HG02759 (cell line): ENCODE results near the gene SNORC.
A peak's percentile ranks its signal among the peaks of the same experiment; 100 is the strongest.
"Not testable (repeated sequence)": the region's sequence is repeated elsewhere in the genome, so short reads cannot be mapped to it uniquely, and the experiment has no call there.

Experiments used
- ATAC-seq: cut with Tn5 transposase; IDR thresholded peaks from one replicate; pipeline ENCODE4 v1.9.1; 2021; ENCODE audit warnings: mild to moderate bottlenecking, moderate library complexity; ENCODE audit not compliant: unreplicated experiment

The SNORC gene

DNA sequence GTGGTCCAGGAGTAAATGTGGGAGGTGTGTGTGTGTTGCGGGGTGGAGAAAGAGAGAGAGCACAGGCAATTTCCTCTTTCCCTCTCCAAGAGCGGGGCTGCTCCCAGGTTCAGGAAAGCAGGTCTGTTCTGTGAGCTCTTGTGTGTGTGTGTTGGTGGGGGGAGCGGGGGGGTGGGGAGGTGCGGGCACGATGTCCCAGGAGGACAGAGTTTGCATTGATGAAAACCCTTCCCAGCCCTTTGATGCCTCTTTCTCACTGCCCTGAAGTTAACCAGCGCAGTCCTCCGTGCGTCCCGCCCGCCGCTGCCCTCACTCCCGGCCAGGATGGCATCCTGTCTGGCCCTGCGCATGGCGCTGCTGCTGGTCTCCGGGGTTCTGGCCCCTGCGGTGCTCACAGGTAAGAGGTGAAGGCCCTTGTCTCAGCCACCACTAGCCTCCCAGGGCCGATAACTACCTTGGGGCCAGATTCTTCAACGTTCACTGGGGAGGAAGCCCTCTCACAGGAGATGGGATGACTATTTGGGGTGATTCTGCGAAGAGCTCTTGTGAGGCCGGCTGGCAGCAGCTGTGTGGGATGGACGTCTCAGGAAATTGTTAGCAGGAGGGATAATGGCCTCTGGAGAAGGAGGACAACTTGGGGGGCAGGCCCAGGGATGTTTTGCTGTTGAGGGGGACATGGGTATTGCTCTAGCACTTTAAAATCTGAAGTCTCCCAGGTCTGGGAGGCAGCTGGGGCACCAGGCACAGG is at the start of gene SNORC:
SNORC (plus strand) TSS at position 247 of the 748 bp plus-strand sequence; CDS start at position 325, 78 bp downstream.
- ATAC-seq = no peak

DNA sequence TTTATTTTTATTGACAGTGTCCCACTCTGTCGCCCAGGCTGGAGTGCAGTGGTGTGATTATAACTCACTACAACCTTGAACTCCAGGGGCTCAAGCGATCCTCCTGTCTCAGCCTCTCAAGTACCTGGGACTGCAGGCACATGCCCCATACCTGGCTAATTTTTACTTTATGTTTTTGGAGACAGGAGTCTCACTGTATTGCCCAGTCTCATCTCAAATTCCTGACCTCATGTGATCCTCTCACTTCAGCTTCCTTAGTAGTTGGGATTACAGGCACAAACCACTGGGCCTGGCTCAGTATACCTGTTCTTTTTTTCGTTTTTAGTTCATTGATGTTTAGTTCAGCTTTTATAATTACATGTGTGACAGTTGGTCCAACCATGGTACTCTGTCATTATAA is 40.1 kb upstream of the SNORC start:
- no peak for ATAC-seq

DNA sequence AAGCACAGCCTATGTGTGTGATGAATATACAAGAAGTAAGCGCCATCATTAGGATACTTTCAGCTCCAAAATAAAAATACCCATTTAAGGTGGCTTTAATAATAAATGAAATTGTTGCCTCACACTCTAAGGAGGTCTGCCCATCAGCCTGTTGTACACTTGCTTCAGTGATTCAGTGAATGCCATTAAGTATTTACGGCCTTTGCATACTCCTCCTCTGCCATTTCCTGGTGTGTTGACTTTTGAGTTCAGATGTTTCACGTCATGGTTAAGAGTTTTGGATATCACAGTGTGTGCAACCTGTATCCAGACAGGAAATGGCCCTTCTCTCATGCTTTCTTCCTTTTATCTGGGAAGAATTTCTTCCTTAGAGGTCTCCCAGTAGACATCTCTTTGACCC is 38.6 kb upstream of the SNORC start:
- no peak for ATAC-seq

DNA sequence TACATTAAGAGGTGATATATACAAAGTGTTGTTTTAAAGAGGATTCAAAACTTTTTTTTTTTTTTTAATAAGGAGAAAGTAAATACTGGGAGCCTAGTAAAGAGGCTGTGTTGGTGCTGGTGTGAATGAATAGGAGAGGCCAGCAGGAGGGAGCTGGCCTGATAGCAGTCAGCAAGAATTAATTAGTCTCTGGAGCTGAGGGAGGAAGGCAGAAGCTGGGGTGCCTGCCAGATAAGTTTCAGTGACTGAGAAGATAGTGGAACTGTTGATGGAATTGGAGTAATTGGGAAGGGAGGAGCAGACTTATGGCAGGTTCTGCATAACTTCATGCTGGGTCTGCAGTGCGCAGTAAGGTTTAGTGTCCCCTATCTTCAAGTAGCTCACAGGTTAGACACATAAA is 36.2 kb upstream of the SNORC start:
- ATAC-seq = no peak

DNA sequence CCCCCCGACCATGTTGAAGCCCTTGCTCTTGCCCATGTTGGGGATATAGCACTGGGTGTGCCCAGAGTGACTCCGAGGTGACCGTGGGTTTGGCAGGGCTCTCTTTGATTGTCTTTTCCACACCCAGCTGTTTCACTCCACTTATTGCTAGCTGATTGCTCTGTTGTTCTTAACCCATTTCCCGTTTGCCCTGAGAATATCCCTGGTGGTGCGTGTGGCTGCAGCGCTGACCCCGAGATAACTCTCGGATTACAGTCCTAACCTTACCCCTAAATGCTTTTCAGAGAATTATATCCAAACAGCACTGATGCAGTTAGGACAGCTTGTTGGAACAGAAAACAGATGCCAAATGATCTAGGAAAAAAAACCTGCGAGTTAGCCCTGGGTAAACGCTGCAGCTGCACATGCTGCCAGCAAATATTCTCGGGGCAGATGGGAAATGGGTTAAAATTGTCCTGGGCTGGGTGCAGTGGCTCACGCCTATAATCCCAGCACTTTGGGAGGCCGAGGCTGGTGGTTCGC is 34.3 kb upstream of the SNORC start:
- no peak for ATAC-seq

DNA sequence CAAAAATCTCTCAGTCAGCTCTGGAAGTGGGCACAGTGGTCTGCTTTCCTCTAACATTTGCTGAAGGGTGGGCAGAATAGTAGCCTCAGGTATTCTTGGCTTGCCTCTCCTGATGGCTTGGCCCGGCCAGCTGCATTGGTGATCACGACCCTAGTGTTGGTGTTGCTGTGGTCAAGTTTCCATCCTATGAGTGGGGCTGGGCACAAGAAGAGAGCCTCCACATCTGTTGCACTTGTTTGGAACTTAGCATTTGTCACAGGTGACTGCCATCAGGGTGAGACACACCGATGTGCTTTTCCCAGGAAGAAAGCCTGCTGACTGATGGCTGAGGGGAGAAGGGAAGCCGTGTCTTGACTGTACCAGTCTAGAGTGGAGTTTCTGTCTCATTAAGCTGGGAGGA is 33.1 kb upstream of the SNORC start:
- no peak for ATAC-seq

DNA sequence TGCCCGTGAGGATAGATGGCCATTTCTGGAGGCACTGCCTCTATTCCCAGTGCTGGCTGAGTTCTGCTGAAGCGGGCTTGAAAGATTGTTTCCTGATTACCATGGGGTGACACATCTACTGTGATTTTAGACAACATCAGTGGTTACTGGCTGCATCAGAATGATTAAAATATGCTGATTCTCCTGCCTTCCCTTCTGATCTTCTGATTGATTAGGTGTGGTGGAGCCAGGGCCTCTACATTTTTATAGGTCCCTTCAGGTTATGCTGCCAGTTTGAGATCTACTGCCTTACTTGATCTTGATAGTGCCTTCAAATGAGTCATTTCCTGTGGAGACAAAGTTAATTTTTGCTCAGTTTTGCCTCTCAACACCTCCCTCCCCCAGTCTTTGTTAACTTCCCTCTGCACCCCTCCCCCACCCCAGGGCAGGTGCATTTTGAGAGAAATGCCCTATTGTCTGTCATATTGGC is 31.6 kb upstream of the SNORC start:
- ATAC-seq = peak; percentile 89

DNA sequence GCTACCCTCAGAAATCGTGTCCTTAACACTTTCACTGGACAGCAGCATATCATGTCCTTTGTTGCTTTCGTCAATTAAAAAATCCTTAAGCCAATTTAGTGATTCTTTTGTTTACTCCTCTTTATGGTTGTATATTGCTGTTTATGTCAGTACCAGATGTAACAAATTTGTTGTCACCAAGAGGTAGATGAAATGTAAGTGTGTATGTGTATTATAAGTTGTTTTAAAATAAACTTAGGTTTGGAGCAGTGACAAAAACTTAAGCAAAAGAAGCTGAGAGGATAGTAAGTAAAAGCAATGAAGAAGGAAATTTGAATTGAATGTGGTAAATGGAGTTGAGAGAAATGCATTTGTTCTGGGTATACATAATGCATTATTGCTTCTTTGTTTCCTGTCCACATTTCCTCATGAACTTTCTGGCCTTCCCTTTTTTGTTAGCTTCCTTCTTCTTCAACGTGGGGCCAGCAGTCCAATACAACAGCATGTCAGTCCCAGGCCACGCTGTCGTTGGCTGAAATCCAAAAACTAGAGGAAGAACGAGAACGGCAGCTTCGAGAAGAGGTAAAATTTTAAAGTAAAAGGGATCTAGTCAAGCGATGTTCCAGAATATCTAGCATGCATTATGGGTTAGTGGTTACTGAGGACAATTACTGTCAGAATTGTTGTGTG is 30.5 kb upstream of the SNORC start:
- no peak for ATAC-seq

DNA sequence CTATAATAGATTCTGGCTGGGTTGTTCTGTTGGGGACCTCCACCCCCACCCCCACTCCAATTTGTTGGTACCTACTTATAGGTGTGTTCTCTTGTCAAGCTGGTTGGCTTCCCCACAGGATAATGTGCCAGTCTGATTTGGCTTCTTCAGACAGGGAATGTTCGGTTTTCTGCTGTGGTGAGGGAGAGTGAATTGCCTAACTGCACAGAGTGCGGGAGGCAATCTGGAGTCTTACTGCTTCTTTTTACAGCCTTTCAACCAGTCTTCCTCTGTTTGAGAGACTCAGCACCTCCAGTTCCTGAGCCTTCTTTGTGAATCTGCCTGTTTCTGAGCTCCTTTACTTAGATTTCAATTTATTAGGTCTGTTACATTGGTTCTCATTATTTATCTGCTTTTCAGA is 27.4 kb upstream of the SNORC start:
- ATAC-seq = no peak

DNA sequence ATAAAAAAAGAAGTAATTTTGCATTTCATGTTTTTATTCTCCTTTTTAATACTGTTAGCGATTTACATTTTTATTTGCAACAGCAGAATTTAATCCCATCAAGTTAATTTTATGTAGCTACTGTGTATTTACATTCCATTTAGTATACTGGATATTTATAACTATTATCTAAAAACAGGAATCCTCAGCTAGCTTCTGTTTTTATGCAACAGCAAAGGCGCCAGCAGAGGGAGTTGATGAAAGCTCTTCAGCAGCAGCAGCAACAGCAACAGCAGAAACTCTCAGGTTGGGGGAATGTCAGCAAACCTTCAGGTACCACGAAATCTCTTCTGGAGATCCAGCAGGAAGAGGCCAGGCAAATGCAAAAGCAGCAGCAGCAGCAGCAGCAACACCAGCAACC is 26.2 kb upstream of the SNORC start:
- ATAC-seq = no peak

DNA sequence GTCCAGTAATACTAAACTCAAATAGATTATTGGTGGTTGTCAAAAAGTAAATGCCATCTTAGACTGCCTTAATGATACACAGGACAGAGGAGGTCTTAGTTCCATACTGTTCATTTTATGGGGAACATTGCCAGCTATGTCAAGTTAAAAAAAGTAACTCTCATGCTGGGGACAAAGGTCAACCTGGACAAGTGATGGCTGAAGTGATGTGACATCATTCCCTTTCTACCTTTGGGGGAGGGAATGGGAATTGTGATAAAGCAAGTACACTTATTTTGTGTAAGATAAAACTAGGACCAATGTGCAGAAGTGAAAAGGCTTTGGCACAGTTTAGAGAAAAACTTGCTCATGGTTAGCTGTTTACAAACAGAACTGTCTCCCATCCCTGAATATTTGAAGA is 24.0 kb upstream of the SNORC start:
- ATAC-seq = no peak

DNA sequence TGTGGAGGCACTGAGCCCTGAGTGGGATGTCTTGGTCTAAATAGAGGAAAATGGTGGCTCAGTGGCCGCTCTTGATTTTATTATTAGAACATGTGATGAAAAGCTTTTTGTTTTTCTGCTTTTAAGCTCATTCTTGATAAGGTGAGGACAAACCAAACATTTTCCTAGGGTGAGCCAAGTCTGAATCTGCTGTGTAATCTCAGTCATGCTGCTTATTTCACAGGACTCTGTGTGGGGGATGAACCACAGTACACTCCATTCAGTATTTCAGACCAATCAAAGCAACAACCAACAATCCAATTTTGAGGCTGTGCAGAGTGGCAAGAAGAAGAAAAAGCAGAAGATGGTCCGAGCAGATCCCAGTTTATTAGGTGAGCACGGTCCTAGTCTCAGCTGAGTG is 20.0 kb upstream of the SNORC start:
- ATAC-seq = no peak

DNA sequence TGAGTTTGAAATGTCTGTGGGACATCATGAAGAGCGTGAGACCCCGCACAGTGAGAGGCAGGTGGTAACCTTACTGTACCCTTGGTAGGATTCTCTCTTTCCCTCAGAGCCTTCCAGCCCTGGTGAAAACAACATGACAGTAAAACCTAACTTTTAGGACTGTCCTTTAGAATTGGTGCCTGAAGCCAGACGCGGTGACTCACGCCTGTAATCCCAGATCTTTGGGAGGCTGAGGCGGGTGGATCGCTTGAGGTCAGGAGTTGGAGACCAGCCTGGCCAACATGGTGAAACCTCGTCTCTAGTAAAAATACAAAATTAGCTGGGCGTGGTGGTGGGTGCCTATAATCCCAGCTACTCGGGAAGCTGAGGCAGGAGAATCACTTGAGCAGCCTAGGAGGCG is 18.0 kb upstream of the SNORC start:
- ATAC-seq = not testable (repeated sequence)

DNA sequence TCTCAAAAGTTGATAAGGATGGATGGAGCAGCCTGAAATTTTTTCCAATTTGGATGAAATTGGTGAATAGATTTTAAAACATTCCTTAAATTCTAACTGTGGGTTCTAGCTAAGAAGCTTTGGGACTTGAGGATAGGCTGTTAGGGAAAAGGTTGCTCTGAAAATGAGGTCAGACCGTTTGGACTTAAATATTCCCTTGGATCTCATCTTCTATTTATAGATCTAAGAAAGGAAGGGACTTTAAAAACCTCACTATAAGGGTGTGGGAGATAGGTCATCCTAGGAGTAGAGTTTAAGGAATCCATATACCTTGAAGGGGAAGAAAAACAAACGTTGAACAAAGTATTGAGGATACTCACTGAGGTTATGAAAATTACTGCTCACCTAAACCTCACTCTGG is 17.4 kb upstream of the SNORC start:
- no peak for ATAC-seq

DNA sequence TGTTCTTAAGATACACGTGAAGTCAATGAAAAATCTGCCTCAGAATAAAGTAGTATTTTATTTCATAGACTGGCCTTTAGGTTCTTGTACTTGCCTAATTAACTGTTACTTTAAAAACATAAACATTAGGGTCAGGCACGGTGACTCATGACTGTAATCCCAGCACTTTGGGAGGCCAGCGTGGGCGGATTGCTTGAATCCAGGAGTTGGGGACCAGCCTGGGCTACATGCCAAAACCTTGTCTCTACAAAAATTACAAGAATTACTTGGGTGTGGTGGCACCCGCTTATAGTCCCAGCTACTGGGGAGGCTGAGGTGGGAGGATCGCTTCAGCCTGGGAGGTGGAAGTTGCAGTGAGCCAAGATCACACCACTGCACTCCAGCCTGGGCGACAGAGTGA is 16.0 kb upstream of the SNORC start:
- ATAC-seq = no peak

DNA sequence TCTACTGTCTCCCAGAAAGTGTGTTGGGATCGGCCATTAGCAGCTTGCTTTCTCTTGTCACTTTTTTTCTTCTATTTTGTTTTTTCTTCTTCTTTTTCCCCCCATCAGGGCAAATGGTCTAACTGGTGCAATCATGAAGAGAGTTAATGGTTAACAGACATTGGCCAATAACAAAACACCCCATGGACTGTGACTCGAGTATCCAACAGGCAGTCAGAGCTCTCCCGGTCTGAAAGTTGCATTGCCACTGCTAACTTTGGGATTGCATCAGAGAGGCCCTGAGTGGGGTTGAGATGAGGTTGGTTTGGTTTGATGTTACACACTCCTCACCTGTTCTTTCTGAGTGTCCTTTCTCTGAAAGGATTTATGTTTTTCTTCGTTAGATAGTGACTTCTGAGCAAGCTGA is 12.9 kb upstream of the SNORC start:
- no peak for ATAC-seq

DNA sequence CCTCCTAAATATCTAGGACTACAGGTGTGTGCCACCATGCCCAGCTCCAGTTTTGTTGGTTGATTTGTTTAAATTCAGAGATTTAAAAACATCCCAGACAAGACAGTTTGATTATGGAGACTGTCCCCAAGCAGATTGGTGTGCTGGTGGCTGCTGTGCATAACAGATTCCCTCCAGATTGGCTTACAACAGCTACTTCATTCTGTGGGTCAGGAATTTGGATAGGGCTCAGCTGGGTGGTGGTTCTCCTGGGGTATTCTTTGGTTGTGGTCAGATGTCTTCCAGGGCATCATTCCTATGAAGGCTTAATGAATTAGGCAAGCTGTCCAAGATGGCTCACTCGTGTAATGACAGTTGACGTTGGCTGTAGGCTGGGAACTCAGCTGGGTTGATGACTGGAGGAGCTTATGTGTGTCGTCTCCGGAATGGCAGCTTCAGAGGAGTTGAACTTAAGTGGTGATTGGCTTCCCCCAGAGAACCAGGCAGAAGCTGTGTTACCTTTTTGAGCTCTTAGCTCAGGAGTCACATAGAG is 10.6 kb upstream of the SNORC start:
- no peak for ATAC-seq

DNA sequence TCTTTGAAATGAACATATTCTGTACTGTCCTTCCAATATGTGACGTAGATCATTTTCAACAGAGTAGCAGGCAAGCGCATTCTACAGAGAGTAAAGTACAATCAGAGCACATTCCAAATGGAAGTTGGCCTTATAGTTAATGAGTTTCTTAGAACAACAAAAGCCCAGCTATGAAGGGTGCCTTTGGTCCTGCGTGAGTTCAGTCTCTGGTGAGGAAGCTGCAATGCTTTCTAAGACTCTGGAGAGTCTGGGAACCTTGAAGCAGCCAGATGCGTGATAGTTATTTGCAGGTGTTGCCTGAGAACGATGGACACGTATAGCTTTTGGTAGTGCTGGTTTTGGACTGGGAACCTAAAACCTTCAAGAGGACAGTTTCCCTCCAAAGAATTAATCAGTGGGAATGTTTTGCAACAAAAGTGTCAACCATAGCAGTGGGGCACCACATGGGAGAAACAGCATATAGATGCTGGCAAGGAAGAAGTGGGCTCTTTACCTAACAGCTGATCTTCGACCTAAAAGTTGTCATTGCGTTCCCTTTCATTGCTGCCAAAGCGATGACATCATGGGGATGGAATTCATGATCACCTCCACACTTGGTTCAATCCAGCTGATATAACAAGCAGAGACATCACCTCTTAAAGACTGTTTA is 9.3 kb upstream of the SNORC start:
- no peak for ATAC-seq

DNA sequence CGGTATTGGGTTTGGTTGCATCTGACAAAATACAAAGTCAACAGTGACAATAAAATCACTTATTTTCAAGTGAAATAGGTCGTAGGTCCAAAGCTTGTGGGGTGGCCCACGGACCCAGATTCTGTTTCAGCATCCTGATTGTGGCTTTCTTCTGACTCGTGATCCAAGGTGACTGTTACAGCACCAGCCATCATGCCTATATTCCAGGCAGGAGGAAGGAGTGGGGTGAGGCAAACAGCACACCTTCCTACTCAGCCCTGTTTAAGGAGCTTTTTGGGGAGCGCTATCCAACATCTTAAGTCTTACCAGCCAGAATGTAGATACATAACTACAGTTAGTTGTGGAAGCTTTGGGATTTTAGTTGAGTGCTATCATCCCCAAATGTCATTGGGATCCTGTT is 8.7 kb upstream of the SNORC start:
- ATAC-seq = no peak

DNA sequence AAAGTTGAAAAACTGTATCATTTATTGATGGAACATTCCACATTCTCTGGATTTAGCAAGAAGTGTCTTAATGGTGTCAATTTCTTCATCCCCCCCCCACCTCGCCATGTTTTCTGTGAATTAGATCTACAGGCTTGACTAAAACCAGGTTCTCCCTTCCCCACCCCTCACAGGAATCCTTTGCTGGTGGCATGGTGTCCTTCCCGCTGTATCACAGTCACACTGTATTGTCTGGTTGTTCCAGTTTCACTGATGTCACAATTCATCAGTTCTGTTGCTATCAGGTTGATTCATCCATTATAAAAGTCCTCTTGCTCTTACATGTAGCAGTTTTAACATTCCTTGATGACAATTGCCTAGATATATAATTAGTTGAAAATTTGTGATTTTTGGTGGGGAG is 6.1 kb upstream of the SNORC start:
- ATAC-seq = no peak

DNA sequence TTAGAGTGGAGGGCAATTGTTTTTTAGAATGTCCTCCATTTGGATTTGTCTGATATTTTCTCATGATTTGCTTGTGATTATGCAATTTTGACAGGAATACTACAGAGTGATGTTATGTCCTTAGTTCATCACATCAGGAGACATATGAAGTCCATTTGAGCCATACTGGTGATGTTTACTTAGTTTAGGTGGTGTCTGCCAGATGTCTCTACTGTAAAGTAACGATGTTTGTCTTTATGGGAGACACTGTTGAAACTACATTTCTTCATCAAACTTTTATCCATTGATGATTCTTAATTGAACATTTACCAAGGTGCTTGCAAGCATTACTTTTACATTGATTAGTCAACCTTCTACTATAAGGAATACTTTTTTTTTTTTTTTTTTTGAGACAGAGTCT is 4.9 kb upstream of the SNORC start:
- no peak for ATAC-seq

DNA sequence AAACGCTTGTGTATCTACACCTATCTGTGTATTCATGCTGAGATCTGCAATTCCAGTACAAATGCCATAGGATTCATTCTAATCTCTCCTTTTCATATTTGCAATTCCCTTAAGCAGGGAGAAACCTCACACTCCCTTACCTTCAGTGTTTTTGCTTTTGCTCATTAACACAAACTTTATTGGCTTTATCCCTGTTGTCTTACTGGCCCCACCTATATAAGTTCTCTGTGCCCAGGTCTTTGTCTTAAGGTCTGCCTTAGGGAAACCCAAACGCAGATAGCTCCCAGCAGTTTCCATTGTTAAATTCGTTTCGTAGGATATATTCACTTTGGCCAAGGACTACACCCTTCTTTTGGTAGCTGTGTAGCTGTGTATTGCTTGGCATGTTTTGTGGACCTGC is 4.0 kb upstream of the SNORC start:
- ATAC-seq = no peak
